K562 (cell line): ENCODE results near the gene BCAR3. TPM values are rescaled to one million over a fixed set of nuclear protein-coding genes. Genes with fewer than 3 reads are reported as not detected.

Source experiments
- ATAC-seq: fragments of 200-7000 bp; cut with Tn5 transposase; 3 replicates; pipeline ENCODE4 v1.9.1; 2020; ENCODE audit warnings: moderate library complexity
- BruUV-seq: library from RNA; stranded (reverse); fragments of 400-500 nt; replicated peaks from 2 replicates; lab custom pipeline; 2021; lab: Mats Ljungman, UMichigan
- CTCF ChIA-PET: fragments of 300-600 bp; formaldehyde crosslinking; extraction: SDS; loops from one replicate; lab custom pipeline; 2021; ENCODE audit warnings: low intra/inter-chr PET ratio; lab: Yijun Ruan, JAX
- POLR2A ChIA-PET: fragments of 300-600, 350-650 bp; sonication (Branson Sonifier 250); formaldehyde crosslinking; extraction: SDS; loops from one replicate; lab custom pipeline; 2021; ENCODE audit warnings: antibody characterized with exemption, inconsistent platforms; lab: Yijun Ruan, JAX
- DNase-seq, 4 experiments: peaks; one replicate each; pipeline versions ENCODE4 v3.0.0 to v3.0.0-alpha.2; 2011 to 2018; ENCODE audit warnings: low spot score in 3 of 4, mixed read lengths in 3 of 4; ENCODE audit errors: extremely low read depth in 1 of 4
- FAIRE-seq: peaks from 2 replicates; lab custom pipeline; 2011; peaks lifted over from hg19 to GRCh38; lab: Jason Lieb, UNC
- H2AFZ ChIP-seq: 2 replicates; pipeline ENCODE4 v1.6.0; 2011; ENCODE audit warnings: low read depth, low read length, control low read depth, inconsistent platforms
- H3K27ac ChIP-seq: fragments of 200-600 bp; 3 replicates; pipeline ENCODE4 v1.8.0; 2011; ENCODE audit warnings: low read depth, mild to moderate bottlenecking, control low read depth, inconsistent platforms, low read length, moderate library complexity, mixed read lengths; ENCODE audit errors: extremely low read depth
- H3K27me3 ChIP-seq, 2 experiments: fragments of 300-600 bp in 1 of 2; 2 replicates in 1 of 2; 3 replicates in 1 of 2; pipeline versions ENCODE4 v1.6.0 to v1.8.0; 2011; ENCODE audit warnings: inconsistent platforms in 2 of 2, low read length in 2 of 2, mild to moderate bottlenecking in 1 of 2, mixed read lengths in 1 of 2, moderate library complexity in 1 of 2; ENCODE audit not compliant: control insufficient read depth in 2 of 2, insufficient read depth in 2 of 2
- H3K36me3 ChIP-seq: fragments of 300-600 bp; 3 replicates; pipeline ENCODE4 v1.8.0; 2011; ENCODE audit warnings: mild to moderate bottlenecking, low read length, inconsistent platforms; ENCODE audit not compliant: control insufficient read depth, insufficient read depth
- H3K4me1 ChIP-seq, 2 experiments: fragments of 200-600 bp in 1 of 2; replicated peaks in 1 of 2; 2 replicates in 1 of 2; 3 replicates in 1 of 2; pipeline versions ENCODE4 v1.5.1 to v1.8.0; 2011; ENCODE audit warnings: inconsistent platforms in 2 of 2, low read length in 2 of 2, mild to moderate bottlenecking in 1 of 2, mixed read lengths in 1 of 2, moderate library complexity in 1 of 2; ENCODE audit not compliant: control insufficient read depth in 2 of 2, insufficient read depth in 2 of 2
- H3K4me2 ChIP-seq: 2 replicates; pipeline ENCODE4 v1.6.1; 2011; ENCODE audit warnings: low read length, control low read depth, inconsistent platforms, mixed read lengths; ENCODE audit not compliant: insufficient read depth
- H3K4me3 ChIP-seq: fragments of 200-600 bp; sonication (generic), shearing (Covaris generic); 2 replicates; pipeline ENCODE4 v1.5.1; 2016; ENCODE audit warnings: control low read depth, inconsistent platforms
- H3K79me2 ChIP-seq: fragments of 200-600 bp; 3 replicates; pipeline ENCODE4 v1.8.0; 2011; ENCODE audit warnings: low read length, inconsistent platforms; ENCODE audit not compliant: control insufficient read depth, insufficient read depth
- H3K9ac ChIP-seq, 2 experiments: 2 replicates each; pipeline versions ENCODE4 v1.6.0 to v1.6.1; 2011; ENCODE audit warnings: low read depth in 2 of 2, low read length in 2 of 2, control low read depth in 1 of 2, inconsistent platforms in 1 of 2, mild to moderate bottlenecking in 1 of 2, mixed read lengths in 1 of 2; ENCODE audit not compliant: insufficient read depth in 1 of 2
- H3K9me1 ChIP-seq: one replicate; pipeline ENCODE4 v1.6.0; 2011; ENCODE audit warnings: inconsistent platforms, mild to moderate bottlenecking, low read length, moderate library complexity; ENCODE audit not compliant: control insufficient read depth, insufficient read depth
- H3K9me3 ChIP-seq: replicated peaks from 2 replicates; pipeline ENCODE4 v1.5.1; 2011; ENCODE audit warnings: low read depth, low read length, inconsistent platforms; ENCODE audit not compliant: control insufficient read depth, insufficient read depth
- H4K20me1 ChIP-seq: replicated peaks from 2 replicates; pipeline ENCODE4 v1.6.1; 2011; ENCODE audit warnings: low read length, inconsistent platforms, mixed read lengths; ENCODE audit not compliant: control insufficient read depth, insufficient read depth
- CEBPG ChIP-seq, 3 experiments: fragments of 200-800 bp in 1 of 3; sonication (Bioruptor generic) in 1 of 3; sonication (generic) in 1 of 3; formaldehyde crosslinking in 1 of 3; IDR thresholded peaks in 2 of 3; conservative IDR thresholded peaks in 1 of 3; 2 replicates each; pipeline versions ENCODE4 v1.6.1 to v1.8.0; 2016 to 2022; ENCODE audit warnings: missing compliant biosample characterization in 2 of 3, missing genetic modification characterization in 2 of 3, mild to moderate bottlenecking in 1 of 3, missing genetic modification reagents in 1 of 3
- E2F8 ChIP-seq: fragments of 450-650 bp; IDR thresholded peaks from 2 replicates; pipeline ENCODE4 v1.7.1; 2018; ENCODE audit warnings: mild to moderate bottlenecking, low read depth; ENCODE audit not compliant: partially characterized antibody
- FOXJ3 ChIP-seq: sonication (generic); formaldehyde crosslinking; IDR thresholded peaks from 2 replicates; pipeline ENCODE4 v1.4.0; 2020; ENCODE audit warnings: mild to moderate bottlenecking, missing genetic modification reagents
- KLF10 ChIP-seq: fragments of 250-450 bp; sonication (Bioruptor Pico); IDR thresholded peaks from 2 replicates; pipeline ENCODE4 v1.6.1; 2021; ENCODE audit warnings: matching md5 sums
- NCOA4 ChIP-seq: fragments of 450-650 bp; IDR thresholded peaks from 2 replicates; pipeline ENCODE4 v1.6.1; 2018; ENCODE audit warnings: mild to moderate bottlenecking; ENCODE audit not compliant: partially characterized antibody
- OTX1 ChIP-seq: fragments of 450-650 bp; formaldehyde crosslinking; IDR thresholded peaks from 2 replicates; pipeline ENCODE4 v1.4.0; 2022; ENCODE audit warnings: mild to moderate bottlenecking
- PRMT5 ChIP-seq: sonication (generic); formaldehyde crosslinking; IDR thresholded peaks from 2 replicates; pipeline ENCODE4 v1.5.0; 2020; ENCODE audit warnings: missing genetic modification reagents
- THRB ChIP-seq: fragments of 450-650 bp; formaldehyde crosslinking; conservative IDR thresholded peaks from 2 replicates; pipeline ENCODE4 v1.4.0; 2022; ENCODE audit warnings: mild to moderate bottlenecking, missing genetic modification characterization
- ZFP91 ChIP-seq: sonication (generic); formaldehyde crosslinking; IDR thresholded peaks from 2 replicates; pipeline ENCODE4 v1.8.0; 2022; ENCODE audit warnings: mild to moderate bottlenecking, missing genetic modification reagents
- ZNF316 ChIP-seq: fragments of 450-650 bp; IDR thresholded peaks from 2 replicates; pipeline ENCODE4 v1.6.1; 2016
- ZNF707 ChIP-seq: fragments of 250-450 bp; sonication (Bioruptor Pico); conservative IDR thresholded peaks from 2 replicates; pipeline ENCODE4 v1.8.0; 2022; ENCODE audit warnings: inconsistent platforms, mild to moderate bottlenecking, moderate library complexity
- WGBS: fragments of 100-300 bp; shearing (Covaris generic); methylation state at CpG from one replicate; pipeline ENCODE4 v1.1.6; 2016; ENCODE audit warnings: low coverage, mixed read lengths; ENCODE audit not compliant: insufficient coverage; ENCODE audit errors: missing lambda C conversion rate; 5-methylcytosine and 5-hydroxymethylcytosine counted together
- in situ Hi-C: fragments of 300-500 bp; cut with MboI; formaldehyde crosslinking; loops from 4 replicates; pipeline ENCODE4 v1.15.0; 2018; ENCODE audit warnings: inconsistent platforms, mixed read lengths
- intact Hi-C: fragments of 100-400 bp; cut with micrococcal nuclease; formaldehyde crosslinking; loops from 2 replicates; pipeline ENCODE4 v1.14.2; 2022
- polyA plus RNA-seq, 8 experiments: library from polyadenylated mRNA; depleted of rRNA in 4 of 8; stranded (reverse) in 5 of 8; unstranded in 3 of 8; fragments of >200 nt; fragmentation: Nextera tagmentation in 2 of 8; fragmentation: Illumina TruSeq in 1 of 8; extraction: Ambion mirVana in 2 of 8; extraction: Trizol in 1 of 8; gene quantifications; 2 replicates each; pipeline versions ENCODE4 v1.2.1 to v1.2.3, GENCODE V29; 2011 to 2014; ENCODE audit warnings: inconsistent platforms in 1 of 8, missing spikeins in 1 of 8
- total RNA-seq, 7 experiments: library from RNA; depleted of rRNA in 6 of 7; stranded (reverse); fragments of >200 nt in 6 of 7; fragmentation: Illumina TruSeq in 2 of 7; extraction: Trizol in 2 of 7; gene quantifications; 2 replicates each; pipeline versions ENCODE4 v1.2.1 to v1.2.3, GENCODE V29; 2011 to 2021; ENCODE audit warnings: low replicate concordance in 1 of 7

The BCAR3 gene
- total and polyA plus RNA-seq, 9 of the 15 experiments (the other 6 are each of a cell fraction or from before 2014, with no cell fraction given), result 1.8 to 6.3 (median 3.8) TPM

GRCh38 chr1:93715529-93716126 lies 34.0 kb upstream of the BCAR3 start (continued):
- TF ChIP-seq CEBPG (CRISPR knock-in tag; IDR thresholded peaks at IDR 0.05) (no peak), CEBPG (tag; conservative IDR thresholded peaks at IDR 0.05 in 1 of 2, IDR thresholded peaks at IDR 0.05 in 1 of 2) (peak in 1 of 2 experiments; percentile 26; a peak in 1 of 4 replicates)

GRCh38 chr1:93714356-93714755 lies 32.7 kb upstream of the BCAR3 start:
- ATAC-seq, result no peak
- DNase-seq, result no peak
- no peaks in the 10 kb centered on the region for H3K9me1 ChIP-seq
- H3K9ac ChIP-seq, result no peak overlapping the region
- CTCF ChIA-PET, result no interaction called here
- no peak overlapping the region for H3K4me3 ChIP-seq
- H3K79me2 ChIP-seq, result no peaks in the 10 kb centered on the region
- no peaks in the 10 kb centered on the region for H3K9me3 ChIP-seq
- intact Hi-C loops, result no loop called here
- in situ Hi-C loops, result no loop called here
- H4K20me1 ChIP-seq, result no peaks in the 10 kb centered on the region
- POLR2A ChIA-PET, result no interaction called here
- FAIRE-seq, result no peak
- peaks cover 0 to 7% of the 10 kb centered on the region in 2 experiments; a peak in 1 of 5 replicates for H3K27me3 ChIP-seq
- H3K4me2 ChIP-seq, result no peak overlapping the region
- no peak overlapping the region for H2AFZ ChIP-seq
- no TSS peak for BruUV-seq
- H3K4me1 ChIP-seq, result peaks cover 0 to 23% of the 10 kb centered on the region in 2 experiments; a peak in 3 of 5 replicates
- no peaks in the 10 kb centered on the region for H3K36me3 ChIP-seq
- no peak overlapping the region for H3K27ac ChIP-seq
- 10% methylated on average over 1 of the region's 1 CpG for WGBS
- no peak for TF ChIP-seq FOXJ3 (CRISPR knock-in tag)
- no peak for TF ChIP-seq ZNF707 (CRISPR knock-in tag)
- no peak for TF ChIP-seq ZNF316
- no peak for TF ChIP-seq NCOA4
- no peak for TF ChIP-seq PRMT5 (CRISPR knock-in tag)
- no peak for TF ChIP-seq E2F8
- no peak for TF ChIP-seq THRB
- TF ChIP-seq OTX1 (CRISPR knock-in tag), result no peak
- no peak for TF ChIP-seq KLF10
- TF ChIP-seq ZFP91 (CRISPR knock-in tag), result no peak
